Measurements from ENCODE around the gene AFG1L. TPM values are rescaled to one million over a fixed set of nuclear protein-coding genes. Genes with fewer than 3 reads are reported as not detected.

Gene AFG1L
- polyA plus RNA-seq, 1 of the 3 experiments (the other 2 are of a cell fraction), result 0.71 TPM

DNA sequence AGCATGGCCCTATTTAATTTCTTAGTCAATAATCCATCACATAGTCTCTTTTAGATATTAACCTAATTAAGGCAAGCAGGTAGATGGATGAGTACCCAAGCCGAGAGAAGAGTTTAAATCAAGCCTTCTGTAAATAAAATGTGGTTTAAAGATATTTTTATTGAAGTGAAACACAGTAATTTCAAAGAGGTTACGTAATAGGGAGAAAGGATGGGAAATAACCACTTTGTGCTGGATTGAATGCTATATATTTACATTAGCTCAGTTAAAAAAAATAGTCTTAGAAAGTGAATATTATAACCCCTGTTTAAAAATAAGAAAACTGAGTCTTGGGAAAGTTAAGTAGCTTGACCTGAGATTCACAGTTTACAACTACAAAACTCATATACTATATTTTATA lies 228.8 kb downstream of the AFG1L start:
- H4K20me1 ChIP-seq (ENCODE audit: insufficient read depth), result no peaks in the 10 kb centered on the region
- POLR2A ChIA-PET, result no interaction called here
- H3K9ac ChIP-seq, result no peak overlapping the region
- H3K4me1 ChIP-seq (ENCODE audit: control insufficient read depth in 1 of 2, insufficient read depth in 2 of 2, low read depth in 1 of 2, low read length in 1 of 2), result no peaks in the 10 kb centered on the region; a peak in 1 of 4 replicates
- H3K79me2 ChIP-seq (ENCODE audit: insufficient read depth), result no peaks in the 10 kb centered on the region
- no peak for TF ChIP-seq SIN3A (IDR thresholded peaks at IDR 0.05; ENCODE audit: borderline replicate concordance, low read depth, low read length)
- TF ChIP-seq FOXJ3 (CRISPR knock-in tag; IDR thresholded peaks at IDR 0.05), result no peak
- WGBS (ENCODE audit: low lambda C conversion rate), result 88% methylated on average over 2 of the region's 2 CpGs
- H3K9me2 ChIP-seq, result no peaks in the 10 kb centered on the region
- no peak overlapping the region for H3K27ac ChIP-seq (ENCODE audit: low read depth in 2 of 2, low read length in 1 of 2)
- H3K27me3 ChIP-seq (ENCODE audit: insufficient read depth), result no peaks in the 10 kb centered on the region
- H3K4me3 ChIP-seq (ENCODE audit: low read depth in 2 of 2, low read length in 1 of 2), result no peak overlapping the region
- H2AFZ ChIP-seq (ENCODE audit: low read depth), result no peak overlapping the region
- no peaks in the 10 kb centered on the region for H3K9me3 ChIP-seq
- no peak overlapping the region for H3K4me2 ChIP-seq
- peaks cover 4% of the 10 kb centered on the region for H3F3A ChIP-seq (replicated peaks; ENCODE audit: insufficient read depth)
- DNase-seq, result no peak
- CTCF ChIA-PET, result interaction anchor here (1.5 to 4.9 kb wide), 8 partner anchors 11 to 546 kb away, joined by 3 to 20 read pairs (median 10); no protein-coding TSS in a partner anchor
- H3K36me3 ChIP-seq (replicated peaks in 1 of 2; ENCODE audit: control insufficient read depth in 1 of 2, insufficient read depth in 2 of 2, low read length in 1 of 2), result peaks cover 0 to 9% of the 10 kb centered on the region in 2 experiments

DNA sequence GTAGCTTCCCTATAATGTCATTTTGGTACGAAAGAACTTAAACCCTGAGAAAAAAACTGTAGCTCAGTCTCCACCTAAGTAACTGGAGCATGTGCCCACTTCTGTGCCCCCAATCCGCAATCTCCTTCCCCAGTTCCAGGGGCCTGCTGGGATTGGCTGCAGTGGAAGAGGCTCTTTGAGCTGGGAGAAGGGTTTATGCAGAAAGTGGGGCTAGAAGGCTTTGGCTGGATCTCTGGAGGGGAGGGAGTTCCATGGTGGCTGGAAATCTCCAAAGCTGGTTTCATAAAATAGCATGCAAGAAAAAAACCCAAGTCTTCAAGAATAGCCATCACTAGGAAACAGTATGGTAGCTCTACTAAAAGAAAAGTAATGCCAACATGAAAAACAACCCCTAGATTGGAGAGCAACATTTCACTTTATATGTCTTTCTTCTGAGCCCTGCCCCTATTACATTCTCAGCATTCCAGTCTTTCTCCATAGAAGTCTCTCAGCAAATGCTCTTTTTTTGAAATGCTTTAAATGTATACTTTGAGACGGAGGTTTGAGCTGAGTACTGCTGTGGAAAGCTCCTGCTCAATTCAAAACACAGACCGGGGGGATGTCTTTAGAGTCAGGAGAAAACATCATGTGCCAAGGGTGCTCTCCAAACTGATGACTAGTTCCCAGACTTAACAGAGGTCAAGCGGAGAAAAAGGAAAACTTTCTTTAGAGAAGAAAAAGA lies 229.8 kb downstream of the AFG1L start:
- H3K9me3 ChIP-seq, result no peaks in the 10 kb centered on the region
- WGBS (ENCODE audit: low lambda C conversion rate), result 91% methylated on average over 5 of the region's 5 CpGs
- POLR2A ChIA-PET, result no interaction called here

GRCh38 chr6:108526739-108527174 lies 231.9 kb downstream of the AFG1L start:
- no peaks in the 10 kb centered on the region for H3K9me2 ChIP-seq
- H3K27me3 ChIP-seq (ENCODE audit: insufficient read depth), result no peaks in the 10 kb centered on the region
- H3K79me2 ChIP-seq (ENCODE audit: insufficient read depth), result no peaks in the 10 kb centered on the region
- WGBS (ENCODE audit: low lambda C conversion rate), result 28% methylated on average over 3 of the region's 7 CpGs
- H3K4me1 ChIP-seq (ENCODE audit: control insufficient read depth in 1 of 2, insufficient read depth in 2 of 2, low read depth in 1 of 2, low read length in 1 of 2), result no peaks in the 10 kb centered on the region; a peak in 1 of 4 replicates
- H3K9ac ChIP-seq, result no peak overlapping the region
- H3F3A ChIP-seq (replicated peaks; ENCODE audit: insufficient read depth), result peaks cover 4% of the 10 kb centered on the region
- ChIA-PET POLR2A (interaction anchor here (0.6 kb wide), 1 partner anchor 632 kb away, joined by 3 read pairs; no protein-coding TSS in a partner anchor), CTCF (interaction anchor here (0.6 to 3.8 kb wide), 8 partner anchors 14 to 555 kb away, joined by 3 to 32 read pairs (median 6); no protein-coding TSS in a partner anchor)
- peak; percentile 64 for DNase-seq
- H3K27ac ChIP-seq (ENCODE audit: low read depth in 2 of 2, low read length in 1 of 2), result no peak overlapping the region
- H3K4me3 ChIP-seq (ENCODE audit: low read depth in 2 of 2, low read length in 1 of 2), result no peak overlapping the region; a peak in 1 of 4 replicates
- H3K4me2 ChIP-seq, result no peak overlapping the region
- no peaks in the 10 kb centered on the region for H3K9me3 ChIP-seq
- no peaks in the 10 kb centered on the region for H4K20me1 ChIP-seq (ENCODE audit: insufficient read depth)
- H3K36me3 ChIP-seq (replicated peaks in 1 of 2; ENCODE audit: control insufficient read depth in 1 of 2, insufficient read depth in 2 of 2, low read length in 1 of 2), result peaks cover 0 to 5% of the 10 kb centered on the region in 2 experiments
- H2AFZ ChIP-seq (ENCODE audit: low read depth), result no peak overlapping the region
- TF ChIP-seq TEAD4 (IDR thresholded peaks at IDR 0.05; ENCODE audit: borderline replicate concordance, insufficient read depth) (no peak), MAX (IDR thresholded peaks at IDR 0.05; ENCODE audit: low read depth) (no peak), MXI1 (IDR thresholded peaks at IDR 0.05; ENCODE audit: low read depth, low read length) (no peak), RFX5 (IDR thresholded peaks at IDR 0.05; ENCODE audit: low read length) (no peak), SMC3 (IDR thresholded peaks at IDR 0.05; ENCODE audit: low read depth, low read length) (peak; percentile 81), RXRA (IDR thresholded peaks at IDR 0.05; ENCODE audit: borderline replicate concordance, low read depth) (no peak)
- TF ChIP-seq, protein P1, sequence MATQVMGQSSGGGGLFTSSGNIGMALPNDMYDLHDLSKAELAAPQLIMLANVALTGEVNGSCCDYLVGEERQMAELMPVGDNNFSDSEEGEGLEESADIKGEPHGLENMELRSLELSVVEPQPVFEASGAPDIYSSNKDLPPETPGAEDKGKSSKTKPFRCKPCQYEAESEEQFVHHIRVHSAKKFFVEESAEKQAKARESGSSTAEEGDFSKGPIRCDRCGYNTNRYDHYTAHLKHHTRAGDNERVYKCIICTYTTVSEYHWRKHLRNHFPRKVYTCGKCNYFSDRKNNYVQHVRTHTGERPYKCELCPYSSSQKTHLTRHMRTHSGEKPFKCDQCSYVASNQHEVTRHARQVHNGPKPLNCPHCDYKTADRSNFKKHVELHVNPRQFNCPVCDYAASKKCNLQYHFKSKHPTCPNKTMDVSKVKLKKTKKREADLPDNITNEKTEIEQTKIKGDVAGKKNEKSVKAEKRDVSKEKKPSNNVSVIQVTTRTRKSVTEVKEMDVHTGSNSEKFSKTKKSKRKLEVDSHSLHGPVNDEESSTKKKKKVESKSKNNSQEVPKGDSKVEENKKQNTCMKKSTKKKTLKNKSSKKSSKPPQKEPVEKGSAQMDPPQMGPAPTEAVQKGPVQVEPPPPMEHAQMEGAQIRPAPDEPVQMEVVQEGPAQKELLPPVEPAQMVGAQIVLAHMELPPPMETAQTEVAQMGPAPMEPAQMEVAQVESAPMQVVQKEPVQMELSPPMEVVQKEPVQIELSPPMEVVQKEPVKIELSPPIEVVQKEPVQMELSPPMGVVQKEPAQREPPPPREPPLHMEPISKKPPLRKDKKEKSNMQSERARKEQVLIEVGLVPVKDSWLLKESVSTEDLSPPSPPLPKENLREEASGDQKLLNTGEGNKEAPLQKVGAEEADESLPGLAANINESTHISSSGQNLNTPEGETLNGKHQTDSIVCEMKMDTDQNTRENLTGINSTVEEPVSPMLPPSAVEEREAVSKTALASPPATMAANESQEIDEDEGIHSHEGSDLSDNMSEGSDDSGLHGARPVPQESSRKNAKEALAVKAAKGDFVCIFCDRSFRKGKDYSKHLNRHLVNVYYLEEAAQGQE (IDR thresholded peaks at IDR 0.05; ENCODE audit: low read depth, low read length), result no peak

More for the DNA sequence above, 229.8 kb downstream of the AFG1L start:
- Histone ChIP-seq H3K36me3 (replicated peaks in 1 of 2; ENCODE audit: control insufficient read depth in 1 of 2, insufficient read depth in 2 of 2, low read length in 1 of 2) (peaks cover 0 to 8% of the 10 kb centered on the region in 2 experiments), H3K4me1 (ENCODE audit: control insufficient read depth in 1 of 2, insufficient read depth in 2 of 2, low read depth in 1 of 2, low read length in 1 of 2) (no peaks in the 10 kb centered on the region; a peak in 1 of 4 replicates), H3K9me2 (no peaks in the 10 kb centered on the region), H3K27ac (ENCODE audit: low read depth in 2 of 2, low read length in 1 of 2) (no peak overlapping the region), H4K20me1 (ENCODE audit: insufficient read depth) (no peaks in the 10 kb centered on the region), H2AFZ (ENCODE audit: low read depth) (no peak overlapping the region), H3K4me3 (ENCODE audit: low read depth in 2 of 2, low read length in 1 of 2) (no peak overlapping the region), H3K79me2 (ENCODE audit: insufficient read depth) (no peaks in the 10 kb centered on the region), H3K9ac (no peak overlapping the region), H3F3A (replicated peaks; ENCODE audit: insufficient read depth) (peaks cover 4% of the 10 kb centered on the region), H3K4me2 (no peak overlapping the region), H3K27me3 (ENCODE audit: insufficient read depth) (no peaks in the 10 kb centered on the region)
- TF ChIP-seq TAF1 (IDR thresholded peaks at IDR 0.05; ENCODE audit: borderline replicate concordance, low read depth, low read length), result no peak
- TF ChIP-seq FOXM1 (IDR thresholded peaks at IDR 0.05; ENCODE audit: low read depth), result no peak
- TF ChIP-seq, protein P2, sequence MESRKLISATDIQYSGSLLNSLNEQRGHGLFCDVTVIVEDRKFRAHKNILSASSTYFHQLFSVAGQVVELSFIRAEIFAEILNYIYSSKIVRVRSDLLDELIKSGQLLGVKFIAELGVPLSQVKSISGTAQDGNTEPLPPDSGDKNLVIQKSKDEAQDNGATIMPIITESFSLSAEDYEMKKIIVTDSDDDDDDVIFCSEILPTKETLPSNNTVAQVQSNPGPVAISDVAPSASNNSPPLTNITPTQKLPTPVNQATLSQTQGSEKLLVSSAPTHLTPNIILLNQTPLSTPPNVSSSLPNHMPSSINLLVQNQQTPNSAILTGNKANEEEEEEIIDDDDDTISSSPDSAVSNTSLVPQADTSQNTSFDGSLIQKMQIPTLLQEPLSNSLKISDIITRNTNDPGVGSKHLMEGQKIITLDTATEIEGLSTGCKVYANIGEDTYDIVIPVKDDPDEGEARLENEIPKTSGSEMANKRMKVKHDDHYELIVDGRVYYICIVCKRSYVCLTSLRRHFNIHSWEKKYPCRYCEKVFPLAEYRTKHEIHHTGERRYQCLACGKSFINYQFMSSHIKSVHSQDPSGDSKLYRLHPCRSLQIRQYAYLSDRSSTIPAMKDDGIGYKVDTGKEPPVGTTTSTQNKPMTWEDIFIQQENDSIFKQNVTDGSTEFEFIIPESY (IDR thresholded peaks at IDR 0.05; ENCODE audit: borderline replicate concordance, low read depth), result no peak
- no peak for DNase-seq
- CTCF ChIA-PET, result interaction anchor here (0.6 to 4.9 kb wide), 12 partner anchors 12 to 846 kb away, joined by 3 to 20 read pairs (median 6); no protein-coding TSS in a partner anchor

Data from SK-N-SH (cell line).